ENCODE measurements around the gene SLCO4A1. TPM values are rescaled to one million over a fixed set of nuclear protein-coding genes. Genes with fewer than 3 reads are reported as not detected.

The SLCO4A1 gene
- total RNA-seq, 4 donors from 2014 or later = 6.7 to 22.1 (median 14.4) TPM

- peaks cover 0 to 100% (median 0%) of the 10 kb centered on the region in 4 donors for H3K27me3 ChIP-seq
- no peak for DNase-seq
- WGBS, 2 donors = 64 to 76% methylated on average over 5 to 7 of the region's 12 CpGs
- no peak overlapping the region for H3K27ac ChIP-seq
- H3K36me3 ChIP-seq = no peaks in the 10 kb centered on the region
- peaks cover 0 to 9% (median 0%) of the 10 kb centered on the region in 3 donors for H3K9me3 ChIP-seq
- H3K4me3 ChIP-seq = no peak overlapping the region
- TF ChIP-seq POLR2A (IDR thresholded peaks at IDR 0.05) = no peak
- TF ChIP-seq CTCF (IDR thresholded peaks at IDR 0.05) = no peak
- intact Hi-C loops (cut with DNase I) = no loop called here
- peaks cover 0 to 4% (median 0%) of the 10 kb centered on the region in 3 donors for H3K4me1 ChIP-seq
Observed at GRCh38 chr20:62718546-62718945, 76.2 kb downstream of the SLCO4A1 start.

- intact Hi-C loops (cut with DNase I) = no loop called here
- DNase-seq = no peak
- TF ChIP-seq CTCF (IDR thresholded peaks at IDR 0.05) (no peak), POLR2A (IDR thresholded peaks at IDR 0.05) (no peak)
- Histone ChIP-seq H3K27ac (no peak overlapping the region), H3K4me3 (no peak overlapping the region), H3K27me3 (peaks cover 0 to 100% (median 0%) of the 10 kb centered on the region in 4 donors), H3K9me3 (peaks cover 0 to 9% (median 0%) of the 10 kb centered on the region in 3 donors), H3K36me3 (no peaks in the 10 kb centered on the region), H3K4me1 (peaks cover 0 to 4% (median 0%) of the 10 kb centered on the region in 3 donors)
- WGBS, 2 donors = 73 to 75% methylated on average over 12 of the region's 12 CpGs
Observed at GRCh38 chr20:62719250-62719935, 77.1 kb downstream of the SLCO4A1 start.

Other genes with a start within 250 kb of the SLCO4A1 start
- gene CABLES2, start 235.2 kb upstream of the SLCO4A1 start, total RNA-seq = 1 to 10 TPM; 2.0 to 3.8 (median 2.2) TPM
- 1 to 10 TPM; 1.1 to 6.2 (median 4.0) TPM for gene RBBP8NL, start 215.0 kb upstream of the SLCO4A1 start, total RNA-seq
- gene GATA5, start 166.5 kb upstream of the SLCO4A1 start, total RNA-seq = under 1 TPM in 2 of 4 donors, not detected in 2; 0.19 to 0.85 TPM
- under 1 TPM in 2 of 4 donors, not detected in 2; 0.06 to 0.09 TPM for gene NTSR1, start 66.3 kb downstream of the SLCO4A1 start, total RNA-seq
- 10 to 100 TPM in 1 of 4 donors, 1 to 10 TPM in 3; 5.7 to 10.1 (median 9.8) TPM for gene MRGBP, start 154.0 kb downstream of the SLCO4A1 start, total RNA-seq
- gene OGFR, start 162.3 kb downstream of the SLCO4A1 start, total RNA-seq = 10 to 100 TPM; 19.1 to 41.4 (median 27.3) TPM
- 1 to 10 TPM in 2 of 4 donors, not detected in 2; 2.2 to 2.3 TPM for gene COL9A3, start 174.5 kb downstream of the SLCO4A1 start, total RNA-seq
- 1 to 10 TPM; 5.2 to 8.4 (median 7.2) TPM for gene TCFL5, start 219.3 kb downstream of the SLCO4A1 start, total RNA-seq

All from esophagus squamous epithelium (tissue), 5 donors.